Keratinocyte (primary cell): ENCODE results near the gene CST1. TPM values are rescaled to one million over a fixed set of nuclear protein-coding genes. Genes with fewer than 3 reads are reported as not detected.
"Not testable (repeated sequence)": the region's sequence is repeated elsewhere in the genome, so short reads cannot be mapped to it uniquely, and the experiment has no call there.

Experiments
- DNase-seq: peaks from one replicate; pipeline ENCODE4 v3.0.0-alpha.2; 2011; ENCODE audit warnings: low read depth, missing footprints, low spot score
- FAIRE-seq: peaks from 2 replicates; lab custom pipeline; 2011; peaks lifted over from hg19 to GRCh38; lab: Jason Lieb, UNC
- H2AFZ ChIP-seq: 2 replicates; pipeline ENCODE4 v1.6.0; 2012; ENCODE audit warnings: low read length, control low read depth, inconsistent platforms; ENCODE audit not compliant: control insufficient read depth
- H3K27ac ChIP-seq: 2 replicates; pipeline ENCODE4 v1.5.1; 2011; ENCODE audit warnings: low read length; ENCODE audit not compliant: control insufficient read depth, insufficient read depth
- H3K27me3 ChIP-seq: 3 replicates; pipeline ENCODE4 v1.6.0; 2011; ENCODE audit warnings: low read length; ENCODE audit not compliant: control insufficient read depth, insufficient read depth; ENCODE audit errors: extremely low read depth
- H3K36me3 ChIP-seq, 2 experiments: 2 replicates in 1 of 2; 3 replicates in 1 of 2; pipeline ENCODE4 v1.5.1; 2011; ENCODE audit warnings: low read length in 2 of 2, mild to moderate bottlenecking in 1 of 2; ENCODE audit not compliant: control insufficient read depth in 2 of 2, insufficient read depth in 2 of 2; ENCODE audit errors: extremely low read depth in 1 of 2
- H3K4me1 ChIP-seq: 3 replicates; pipeline ENCODE4 v1.5.1; 2011; ENCODE audit warnings: low read length; ENCODE audit not compliant: control insufficient read depth, insufficient read depth; ENCODE audit errors: extremely low read depth
- H3K4me2 ChIP-seq: 3 replicates; pipeline ENCODE4 v1.6.0; 2011; ENCODE audit warnings: low read depth, low read length; ENCODE audit not compliant: control insufficient read depth, insufficient read depth; ENCODE audit errors: extremely low read depth
- H3K4me3 ChIP-seq, 3 experiments: fragments of 200-600 bp in 1 of 3; sonication (generic) in 1 of 3; 2 replicates in 2 of 3; 3 replicates in 1 of 3; pipeline ENCODE4 v1.5.1; 2011 to 2016; ENCODE audit warnings: low read length in 3 of 3, mild to moderate bottlenecking in 3 of 3, control low read depth in 2 of 3, inconsistent platforms in 1 of 3, low read depth in 1 of 3, mixed read lengths in 1 of 3, mixed run types in 1 of 3, moderate library complexity in 1 of 3; ENCODE audit not compliant: control insufficient read depth in 2 of 3, insufficient read depth in 2 of 3; ENCODE audit errors: extremely low read depth in 1 of 3
- H3K79me2 ChIP-seq: 2 replicates; pipeline ENCODE4 v1.6.0; 2012; ENCODE audit warnings: low read length; ENCODE audit not compliant: control insufficient read depth, insufficient read depth
- H3K9ac ChIP-seq: 3 replicates; pipeline ENCODE4 v1.6.0; 2011; ENCODE audit warnings: low read length; ENCODE audit not compliant: control insufficient read depth, insufficient read depth; ENCODE audit errors: extremely low read depth
- H3K9me1 ChIP-seq: 3 replicates; pipeline ENCODE4 v1.6.0; 2011; ENCODE audit warnings: low read length; ENCODE audit not compliant: control insufficient read depth, insufficient read depth; ENCODE audit errors: extremely low read depth
- H3K9me3 ChIP-seq: 2 replicates; pipeline ENCODE4 v1.5.1; 2012; ENCODE audit warnings: low read depth, low read length; ENCODE audit not compliant: control insufficient read depth
- H4K20me1 ChIP-seq: 3 replicates; pipeline ENCODE4 v1.6.0; 2011; ENCODE audit warnings: low read length; ENCODE audit not compliant: control insufficient read depth, insufficient read depth; ENCODE audit errors: extremely low read depth
- EZH2 ChIP-seq: IDR thresholded peaks from one replicate; pipeline ENCODE4 v1.6.1; 2012; ENCODE audit warnings: inconsistent platforms, mild to moderate bottlenecking, low read length, moderate library complexity
- dilution Hi-C: fragments of 300-500 bp; cut with MboI; formaldehyde crosslinking; loops from one replicate; pipeline ENCODE4 v1.7.0; 2020; ENCODE audit warnings: low sequenced_read_pairs; ENCODE audit not compliant: extremely low pct_ligation_motif_present
- polyA plus RNA-seq, 5 experiments: library from polyadenylated mRNA; depleted of rRNA in 3 of 5; stranded (reverse) in 3 of 5; stranded (forward) in 1 of 5; unstranded in 1 of 5; fragments of >200 nt; gene quantifications; 1 replicate in 1 of 5; 2 replicates in 3 of 5; 3 replicates in 1 of 5; pipeline versions ENCODE4 v1.2.1 to v1.2.3, GENCODE V29; 2011 to 2012; ENCODE audit warnings: missing spikeins in 2 of 5, low read depth in 1 of 5, low replicate concordance in 1 of 5
- TF ChIP-seq, protein P1 (sequence below), 3 experiments: IDR thresholded peaks in 1 of 3; conservative IDR thresholded peaks in 1 of 3; optimal IDR thresholded peaks in 1 of 3; 2 replicates in 2 of 3; 3 replicates in 1 of 3; pipeline versions ENCODE3 to v1.5.1; 2011; ENCODE audit warnings: low read length in 3 of 3, mild to moderate bottlenecking in 3 of 3, moderate library complexity in 2 of 3, control low read depth in 1 of 3, inconsistent platforms in 1 of 3; ENCODE audit not compliant: insufficient read depth in 2 of 3; ENCODE audit errors: extremely low read depth in 1 of 3

CST1 gene
- polyA plus RNA-seq, 1 donor (not counting 4 experiments of a cell fraction or from before 2014, with no cell fraction given), result not detected

DNA sequence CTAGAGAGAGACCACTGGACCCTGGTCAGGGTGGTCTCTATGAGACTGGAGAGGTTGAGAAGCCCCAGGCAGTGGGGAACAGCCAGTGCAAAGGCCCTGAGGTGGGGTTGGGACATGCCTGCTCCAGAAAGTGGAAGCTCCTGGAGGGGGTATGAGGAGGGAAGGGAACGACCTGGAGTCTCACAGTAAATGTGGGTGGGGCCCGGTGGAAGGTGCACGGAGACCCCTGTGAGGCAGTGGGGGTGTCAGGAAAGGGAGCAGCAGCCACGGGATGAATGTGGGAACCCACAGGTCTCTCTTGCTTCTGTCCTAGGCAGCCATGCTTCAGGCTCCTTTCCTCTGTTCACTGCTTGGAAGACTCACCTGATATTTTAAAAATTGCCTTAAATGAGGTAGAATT, 1.3 kb upstream of the CST1 start:
- Histone ChIP-seq H3K27me3 (no peaks in the 10 kb centered on the region), H3K27ac (no peak overlapping the region), H3K79me2 (no peaks in the 10 kb centered on the region), H3K4me1 (no peaks in the 10 kb centered on the region), H3K4me2 (no peak overlapping the region), H4K20me1 (no peaks in the 10 kb centered on the region), H3K9me1 (no peaks in the 10 kb centered on the region), H2AFZ (no peak overlapping the region), H3K9me3 (no peaks in the 10 kb centered on the region), H3K36me3 (no peaks in the 10 kb centered on the region), H3K4me3 (no peak overlapping the region), H3K9ac (no peak overlapping the region)
- dilution Hi-C loops, result no loop called here
- FAIRE-seq (no peak), DNase-seq (no peak)
- TF ChIP-seq, protein P1, sequence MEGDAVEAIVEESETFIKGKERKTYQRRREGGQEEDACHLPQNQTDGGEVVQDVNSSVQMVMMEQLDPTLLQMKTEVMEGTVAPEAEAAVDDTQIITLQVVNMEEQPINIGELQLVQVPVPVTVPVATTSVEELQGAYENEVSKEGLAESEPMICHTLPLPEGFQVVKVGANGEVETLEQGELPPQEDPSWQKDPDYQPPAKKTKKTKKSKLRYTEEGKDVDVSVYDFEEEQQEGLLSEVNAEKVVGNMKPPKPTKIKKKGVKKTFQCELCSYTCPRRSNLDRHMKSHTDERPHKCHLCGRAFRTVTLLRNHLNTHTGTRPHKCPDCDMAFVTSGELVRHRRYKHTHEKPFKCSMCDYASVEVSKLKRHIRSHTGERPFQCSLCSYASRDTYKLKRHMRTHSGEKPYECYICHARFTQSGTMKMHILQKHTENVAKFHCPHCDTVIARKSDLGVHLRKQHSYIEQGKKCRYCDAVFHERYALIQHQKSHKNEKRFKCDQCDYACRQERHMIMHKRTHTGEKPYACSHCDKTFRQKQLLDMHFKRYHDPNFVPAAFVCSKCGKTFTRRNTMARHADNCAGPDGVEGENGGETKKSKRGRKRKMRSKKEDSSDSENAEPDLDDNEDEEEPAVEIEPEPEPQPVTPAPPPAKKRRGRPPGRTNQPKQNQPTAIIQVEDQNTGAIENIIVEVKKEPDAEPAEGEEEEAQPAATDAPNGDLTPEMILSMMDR (optimal IDR thresholded peaks at IDR 0.05 in 1 of 3, IDR thresholded peaks at IDR 0.05 in 1 of 3, conservative IDR thresholded peaks at IDR 0.05 in 1 of 3; ENCODE audit: extremely low read depth in 1 of 3, insufficient read depth in 2 of 3, low read length in 3 of 3), result no peak
- no peak for TF ChIP-seq EZH2

DNA sequence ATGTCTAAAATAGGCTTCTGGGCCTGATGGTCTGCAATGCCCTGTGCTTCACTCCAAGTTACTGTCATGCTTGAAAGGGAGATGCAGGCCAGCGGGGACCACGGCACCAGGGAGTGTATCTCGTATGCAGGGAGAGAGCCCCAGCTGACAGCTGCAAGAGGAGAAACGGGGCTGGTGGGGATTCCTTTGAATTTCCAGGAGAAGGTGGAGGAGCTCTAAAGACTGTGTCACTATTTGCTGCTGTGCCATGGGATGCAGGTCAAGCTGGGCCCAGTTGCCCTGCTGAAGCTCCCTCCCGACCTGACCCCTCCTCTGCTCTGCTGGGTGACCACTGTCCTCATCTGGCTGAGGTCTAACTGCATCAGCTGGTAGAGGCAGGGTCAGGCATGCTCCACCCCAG, 989 bp downstream of the CST1 start:
- no peaks in the 10 kb centered on the region for H3K79me2 ChIP-seq
- dilution Hi-C loops, result no loop called here
- FAIRE-seq (no peak), DNase-seq (no peak)
- H2AFZ ChIP-seq, result no peak overlapping the region
- H4K20me1 ChIP-seq, result no peaks in the 10 kb centered on the region
- H3K4me1 ChIP-seq, result no peaks in the 10 kb centered on the region
- H3K9ac ChIP-seq, result no peak overlapping the region
- TF ChIP-seq, protein P1 (optimal IDR thresholded peaks at IDR 0.05 in 1 of 3, IDR thresholded peaks at IDR 0.05 in 1 of 3, conservative IDR thresholded peaks at IDR 0.05 in 1 of 3; ENCODE audit: extremely low read depth in 1 of 3, insufficient read depth in 2 of 3, low read length in 3 of 3), result no peak
- TF ChIP-seq EZH2, result no peak
- H3K36me3 ChIP-seq, result no peaks in the 10 kb centered on the region
- H3K27me3 ChIP-seq, result no peaks in the 10 kb centered on the region
- H3K9me1 ChIP-seq, result no peaks in the 10 kb centered on the region
- no peak overlapping the region for H3K4me3 ChIP-seq
- H3K9me3 ChIP-seq, result no peaks in the 10 kb centered on the region
- no peak overlapping the region for H3K4me2 ChIP-seq
- no peak overlapping the region for H3K27ac ChIP-seq

DNA sequence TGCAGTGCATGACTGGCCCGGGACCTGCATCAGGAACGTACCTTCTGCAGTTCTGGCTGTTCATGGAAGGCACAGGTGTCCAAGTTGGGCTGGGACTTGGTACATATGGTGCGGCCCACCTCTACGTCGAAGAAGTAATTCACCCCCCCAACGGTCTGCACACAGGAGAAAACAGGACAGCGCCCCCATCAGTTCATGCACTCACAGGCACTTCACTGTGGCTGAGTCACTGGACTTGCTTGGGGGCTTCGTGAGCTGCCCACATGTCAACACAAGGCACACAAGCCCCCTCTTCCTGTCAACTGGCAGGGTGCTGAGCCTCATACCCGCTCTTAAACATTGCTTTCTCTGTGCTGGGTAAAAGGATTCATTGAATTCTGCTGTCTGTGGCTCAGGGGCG, 1.8 kb downstream of the CST1 start:
- H3K9ac ChIP-seq, H3K27ac ChIP-seq, FAIRE-seq, H3K4me3 ChIP-seq, DNase-seq, H3K36me3 ChIP-seq, H3K9me3 ChIP-seq, H3K9me1 ChIP-seq, H3K4me1 ChIP-seq, H3K79me2 ChIP-seq, H2AFZ ChIP-seq, dilution Hi-C loops, H3K27me3 ChIP-seq, H4K20me1 ChIP-seq, H3K4me2 ChIP-seq: not testable (repeated sequence)

DNA sequence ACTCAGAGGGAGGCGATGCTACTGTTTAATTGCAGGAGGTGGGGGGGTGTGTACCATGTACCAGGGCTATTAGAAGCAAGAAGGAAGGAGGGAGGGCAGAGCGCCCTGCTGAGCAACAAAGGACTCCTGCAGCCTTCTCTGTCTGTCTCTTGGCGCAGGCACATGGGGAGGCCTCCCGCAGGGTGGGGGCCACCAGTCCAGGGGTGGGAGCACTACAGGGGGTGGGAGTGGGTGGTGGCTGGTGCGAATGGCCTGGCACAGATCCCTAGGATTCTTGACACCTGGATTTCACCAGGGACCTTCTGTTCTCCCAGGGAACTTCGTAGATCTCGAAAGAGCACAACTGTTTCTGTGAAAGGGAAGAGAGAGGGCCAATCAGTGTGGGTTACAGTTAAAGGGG, 3.2 kb downstream of the CST1 start:
- H3K9me1 ChIP-seq, H3K79me2 ChIP-seq, H4K20me1 ChIP-seq, H3K9ac ChIP-seq, H3K27ac ChIP-seq, H3K4me3 ChIP-seq, H3K9me3 ChIP-seq, FAIRE-seq, DNase-seq, H3K27me3 ChIP-seq, H3K4me2 ChIP-seq, H2AFZ ChIP-seq, H3K4me1 ChIP-seq, dilution Hi-C loops, H3K36me3 ChIP-seq: not testable (repeated sequence)
